Endothelial cell (in vitro differentiated cells): ENCODE data around the gene LCA5. TPM values are rescaled to one million over a fixed set of nuclear protein-coding genes. Genes with fewer than 3 reads are reported as not detected.

Source experiments
- DNase-seq: peaks from one replicate; pipeline ENCODE4 v3.0.0; 2021; ENCODE audit warnings: low spot score
- H3K27ac Mint-ChIP-seq: one replicate; pipeline ENCODE4 v1.8.0; 2021; ENCODE audit warnings: mixed read lengths, inconsistent platforms; ENCODE audit not compliant: unreplicated experiment
- H3K27me3 Mint-ChIP-seq: one replicate; pipeline ENCODE4 v1.8.0; 2021; ENCODE audit warnings: mild to moderate bottlenecking, moderate library complexity, mixed read lengths, inconsistent platforms; ENCODE audit not compliant: unreplicated experiment
- H3K36me3 Mint-ChIP-seq: one replicate; pipeline ENCODE4 v1.8.0; 2021; ENCODE audit warnings: mild to moderate bottlenecking, low read depth, mixed read lengths, inconsistent platforms; ENCODE audit not compliant: unreplicated experiment
- H3K4me1 Mint-ChIP-seq: one replicate; pipeline ENCODE4 v1.8.0; 2021; ENCODE audit warnings: mild to moderate bottlenecking, mixed read lengths, inconsistent platforms; ENCODE audit not compliant: unreplicated experiment
- H3K4me3 Mint-ChIP-seq: one replicate; pipeline ENCODE4 v1.8.0; 2021; ENCODE audit warnings: mild to moderate bottlenecking, mixed read lengths, inconsistent platforms; ENCODE audit not compliant: unreplicated experiment
- H3K9me3 Mint-ChIP-seq: one replicate; pipeline ENCODE4 v1.8.0; 2021; ENCODE audit warnings: mixed read lengths, inconsistent platforms; ENCODE audit not compliant: unreplicated experiment
- total RNA-seq: library from RNA; stranded (reverse); fragmentation: NEBNext Ultra II Directional; extraction: Animal tissue kit (Norgen Biotek cat#: 25700); gene quantifications from one replicate; pipeline ENCODE4 v1.2.1, GENCODE V29; 2021; ENCODE audit not compliant: unreplicated experiment
- TF ChIP-seq, protein P1 (sequence below): fragments of 200-600 bp; sonication (generic); IDR thresholded peaks from one replicate; pipeline ENCODE4 v1.5.0; 2021; ENCODE audit warnings: antibody characterized with exemption; ENCODE audit not compliant: unreplicated experiment

Gene LCA5
- total RNA-seq, 1 donor from 2014 or later, result 3.6 TPM

DNA sequence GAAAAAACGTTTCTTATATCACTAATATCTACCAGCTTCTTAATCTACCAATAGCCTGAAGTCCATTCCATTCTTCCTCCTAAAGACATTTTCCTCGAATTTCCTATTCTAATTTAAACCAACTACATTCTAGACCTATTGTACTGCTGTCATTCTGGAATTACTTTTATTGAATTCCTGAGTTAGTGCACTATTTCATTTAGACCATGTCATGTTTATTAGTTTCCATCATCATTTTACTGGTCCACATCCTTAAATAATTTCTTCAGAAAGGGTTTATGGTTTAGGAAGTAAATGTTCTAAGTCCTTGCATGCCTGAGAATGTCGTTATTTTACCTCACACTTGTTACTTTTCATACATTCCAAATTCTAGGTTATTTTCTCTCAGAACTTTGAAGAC is 13.2 kb downstream of the LCA5 start:
- no peak overlapping the region for H3K4me3 Mint-ChIP-seq
- no peaks in the 10 kb centered on the region for H3K36me3 Mint-ChIP-seq
- no peaks in the 10 kb centered on the region for H3K27me3 Mint-ChIP-seq
- no peaks in the 10 kb centered on the region for H3K9me3 Mint-ChIP-seq
- TF ChIP-seq, protein P1, sequence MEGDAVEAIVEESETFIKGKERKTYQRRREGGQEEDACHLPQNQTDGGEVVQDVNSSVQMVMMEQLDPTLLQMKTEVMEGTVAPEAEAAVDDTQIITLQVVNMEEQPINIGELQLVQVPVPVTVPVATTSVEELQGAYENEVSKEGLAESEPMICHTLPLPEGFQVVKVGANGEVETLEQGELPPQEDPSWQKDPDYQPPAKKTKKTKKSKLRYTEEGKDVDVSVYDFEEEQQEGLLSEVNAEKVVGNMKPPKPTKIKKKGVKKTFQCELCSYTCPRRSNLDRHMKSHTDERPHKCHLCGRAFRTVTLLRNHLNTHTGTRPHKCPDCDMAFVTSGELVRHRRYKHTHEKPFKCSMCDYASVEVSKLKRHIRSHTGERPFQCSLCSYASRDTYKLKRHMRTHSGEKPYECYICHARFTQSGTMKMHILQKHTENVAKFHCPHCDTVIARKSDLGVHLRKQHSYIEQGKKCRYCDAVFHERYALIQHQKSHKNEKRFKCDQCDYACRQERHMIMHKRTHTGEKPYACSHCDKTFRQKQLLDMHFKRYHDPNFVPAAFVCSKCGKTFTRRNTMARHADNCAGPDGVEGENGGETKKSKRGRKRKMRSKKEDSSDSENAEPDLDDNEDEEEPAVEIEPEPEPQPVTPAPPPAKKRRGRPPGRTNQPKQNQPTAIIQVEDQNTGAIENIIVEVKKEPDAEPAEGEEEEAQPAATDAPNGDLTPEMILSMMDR, result no peak
- DNase-seq, result no peak
- no peak overlapping the region for H3K27ac Mint-ChIP-seq
- H3K4me1 Mint-ChIP-seq, result peaks cover 5% of the 10 kb centered on the region

DNA sequence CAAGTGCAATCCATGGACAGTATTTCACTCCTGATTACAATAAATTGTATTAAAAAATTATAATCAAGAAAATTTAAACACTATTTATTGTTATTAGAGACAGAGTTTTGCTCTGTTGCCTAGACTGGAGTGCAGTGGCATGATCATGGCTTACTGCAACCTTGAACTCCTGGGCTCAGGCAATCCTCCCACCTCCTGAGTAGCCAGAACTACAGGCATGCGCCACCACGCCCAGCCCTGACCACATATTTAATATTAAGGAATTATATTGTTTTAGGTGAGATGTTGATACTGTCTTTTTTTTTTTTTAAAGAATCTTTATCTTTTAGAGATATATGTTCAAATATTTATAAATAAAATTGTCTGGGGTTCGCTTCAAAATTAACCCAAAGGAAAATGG is 14.6 kb downstream of the LCA5 start:
- peaks cover 12% of the 10 kb centered on the region for H3K4me1 Mint-ChIP-seq
- no peaks in the 10 kb centered on the region for H3K27me3 Mint-ChIP-seq
- no peaks in the 10 kb centered on the region for H3K9me3 Mint-ChIP-seq
- H3K4me3 Mint-ChIP-seq, result no peak overlapping the region
- TF ChIP-seq, protein P1, result no peak
- H3K36me3 Mint-ChIP-seq, result no peaks in the 10 kb centered on the region
- DNase-seq, result no peak
- H3K27ac Mint-ChIP-seq, result no peak overlapping the region

DNA sequence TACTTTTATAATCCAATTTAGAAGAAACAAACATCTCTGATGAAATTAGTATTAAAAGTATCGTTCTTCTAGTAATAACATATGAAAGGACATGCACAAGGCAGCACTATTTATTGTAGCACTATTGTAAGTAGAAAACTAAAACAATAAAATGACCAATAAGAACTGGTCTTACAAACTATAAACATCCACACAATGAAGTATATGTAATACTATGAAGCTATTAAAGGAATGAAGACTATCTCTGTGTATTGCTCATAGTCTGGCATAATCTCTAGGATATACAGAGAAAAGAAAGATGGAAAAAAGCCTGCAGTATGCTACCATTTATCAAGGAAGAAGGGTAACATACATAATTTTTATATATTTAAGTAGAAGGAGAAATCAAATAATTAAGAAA is 16.7 kb downstream of the LCA5 start:
- H3K27ac Mint-ChIP-seq, result no peak overlapping the region
- H3K4me3 Mint-ChIP-seq, result no peak overlapping the region
- H3K36me3 Mint-ChIP-seq, result no peaks in the 10 kb centered on the region
- DNase-seq, result no peak
- no peaks in the 10 kb centered on the region for H3K9me3 Mint-ChIP-seq
- TF ChIP-seq, protein P1, result no peak
- H3K27me3 Mint-ChIP-seq, result no peaks in the 10 kb centered on the region
- peaks cover 12% of the 10 kb centered on the region for H3K4me1 Mint-ChIP-seq

DNA sequence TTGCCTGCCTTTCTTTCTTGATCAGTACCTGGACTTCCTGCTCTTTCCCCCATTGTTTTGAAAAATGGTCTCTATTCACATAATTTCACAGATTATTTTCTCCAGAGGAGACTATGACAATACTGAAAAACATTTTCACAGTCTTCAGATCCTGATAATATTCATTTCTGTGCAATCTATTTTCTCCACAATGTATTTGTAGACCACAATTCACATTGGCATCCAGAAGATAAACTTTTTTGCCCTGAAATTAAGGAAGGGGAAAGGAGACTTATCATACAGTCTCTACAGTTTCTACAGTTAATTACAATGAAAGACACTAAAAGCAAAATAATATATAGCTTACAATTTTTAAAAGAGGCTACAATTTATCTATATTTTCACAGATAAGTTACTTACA is 18.4 kb downstream of the LCA5 start:
- no peak overlapping the region for H3K4me3 Mint-ChIP-seq
- no peaks in the 10 kb centered on the region for H3K36me3 Mint-ChIP-seq
- DNase-seq, result no peak
- peaks cover 7% of the 10 kb centered on the region for H3K4me1 Mint-ChIP-seq
- TF ChIP-seq, protein P1, result no peak
- no peaks in the 10 kb centered on the region for H3K27me3 Mint-ChIP-seq
- no peaks in the 10 kb centered on the region for H3K9me3 Mint-ChIP-seq
- H3K27ac Mint-ChIP-seq, result peak overlapping the region; percentile 61

DNA sequence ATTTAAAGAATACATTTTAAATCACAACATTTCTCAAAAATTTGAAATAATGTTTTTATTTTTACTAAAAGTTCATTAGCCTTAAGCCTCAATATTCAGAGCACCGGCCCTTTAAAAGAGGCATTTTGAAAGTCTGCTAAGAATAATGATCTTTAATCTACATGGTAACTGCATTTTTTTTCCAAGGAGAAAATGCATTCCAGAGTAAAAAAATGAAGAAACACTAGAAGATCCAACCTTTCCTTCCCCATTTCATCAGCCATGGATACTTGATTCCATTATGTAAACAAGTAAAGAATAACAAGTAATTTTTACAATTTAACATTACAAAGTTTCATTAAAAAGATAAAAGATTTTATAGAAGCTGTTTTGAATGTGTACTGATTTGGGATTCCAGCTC is 21.8 kb downstream of the LCA5 start:
- no peak for DNase-seq
- Mint-ChIP-seq H3K9me3 (no peaks in the 10 kb centered on the region), H3K4me3 (no peak overlapping the region), H3K4me1 (peaks cover 7% of the 10 kb centered on the region), H3K27ac (no peak overlapping the region), H3K27me3 (no peaks in the 10 kb centered on the region), H3K36me3 (no peaks in the 10 kb centered on the region)
- TF ChIP-seq, protein P1, result no peak
